Endothelial cell (in vitro differentiated cells): ENCODE results near the gene MCUR1. TPM values are rescaled to one million over a fixed set of nuclear protein-coding genes. Genes with fewer than 3 reads are reported as not detected.
"Not testable (repeated sequence)": the region's sequence is repeated elsewhere in the genome, so short reads cannot be mapped to it uniquely, and the experiment has no call there.

Experiments
- DNase-seq: peaks from one replicate; pipeline ENCODE4 v3.0.0; 2021; ENCODE audit warnings: low spot score
- H3K27ac Mint-ChIP-seq: one replicate; pipeline ENCODE4 v1.8.0; 2021; ENCODE audit warnings: mixed read lengths, inconsistent platforms; ENCODE audit not compliant: unreplicated experiment
- H3K27me3 Mint-ChIP-seq: one replicate; pipeline ENCODE4 v1.8.0; 2021; ENCODE audit warnings: mild to moderate bottlenecking, moderate library complexity, mixed read lengths, inconsistent platforms; ENCODE audit not compliant: unreplicated experiment
- H3K36me3 Mint-ChIP-seq: one replicate; pipeline ENCODE4 v1.8.0; 2021; ENCODE audit warnings: mild to moderate bottlenecking, low read depth, mixed read lengths, inconsistent platforms; ENCODE audit not compliant: unreplicated experiment
- H3K4me1 Mint-ChIP-seq: one replicate; pipeline ENCODE4 v1.8.0; 2021; ENCODE audit warnings: mild to moderate bottlenecking, mixed read lengths, inconsistent platforms; ENCODE audit not compliant: unreplicated experiment
- H3K4me3 Mint-ChIP-seq: one replicate; pipeline ENCODE4 v1.8.0; 2021; ENCODE audit warnings: mild to moderate bottlenecking, mixed read lengths, inconsistent platforms; ENCODE audit not compliant: unreplicated experiment
- H3K9me3 Mint-ChIP-seq: one replicate; pipeline ENCODE4 v1.8.0; 2021; ENCODE audit warnings: mixed read lengths, inconsistent platforms; ENCODE audit not compliant: unreplicated experiment
- CTCF ChIP-seq: fragments of 200-600 bp; sonication (generic); IDR thresholded peaks from one replicate; pipeline ENCODE4 v1.5.0; 2021; ENCODE audit warnings: antibody characterized with exemption; ENCODE audit not compliant: unreplicated experiment
- total RNA-seq: library from RNA; stranded (reverse); fragmentation: NEBNext Ultra II Directional; extraction: Animal tissue kit (Norgen Biotek cat#: 25700); gene quantifications from one replicate; pipeline ENCODE4 v1.2.1, GENCODE V29; 2021; ENCODE audit not compliant: unreplicated experiment

The MCUR1 gene
- total RNA-seq, 1 donor from 2014 or later = 39.7 TPM

- Mint-ChIP-seq H3K36me3 (no peaks in the 10 kb centered on the region), H3K27ac (no peak overlapping the region), H3K4me3 (no peak overlapping the region), H3K27me3 (no peaks in the 10 kb centered on the region), H3K9me3 (no peaks in the 10 kb centered on the region), H3K4me1 (no peaks in the 10 kb centered on the region)
- no peak for TF ChIP-seq CTCF
- no peak for DNase-seq
Observed at GRCh38 chr6:13776602-13777001, 37.8 kb downstream of the MCUR1 start.

GRCh38 chr6:13775466-13775865 lies 38.9 kb downstream of the MCUR1 start:
- not testable (repeated sequence) for H3K9me3 Mint-ChIP-seq, H3K27ac Mint-ChIP-seq, H3K27me3 Mint-ChIP-seq, H3K36me3 Mint-ChIP-seq, DNase-seq, H3K4me3 Mint-ChIP-seq, H3K4me1 Mint-ChIP-seq

- not testable (repeated sequence) for H3K36me3 Mint-ChIP-seq, H3K4me1 Mint-ChIP-seq, H3K9me3 Mint-ChIP-seq, H3K27ac Mint-ChIP-seq, H3K4me3 Mint-ChIP-seq, DNase-seq, H3K27me3 Mint-ChIP-seq
Observed at GRCh38 chr6:13772358-13773030, 41.9 kb downstream of the MCUR1 start.

- Mint-ChIP-seq H3K27ac (no peak overlapping the region), H3K36me3 (no peaks in the 10 kb centered on the region), H3K9me3 (no peaks in the 10 kb centered on the region), H3K4me1 (peaks cover 5% of the 10 kb centered on the region), H3K4me3 (no peak overlapping the region), H3K27me3 (peaks cover 8% of the 10 kb centered on the region)
- peak; percentile 11 for DNase-seq
- TF ChIP-seq CTCF = peak; percentile 50
Observed at GRCh38 chr6:13769655-13770053, 44.7 kb downstream of the MCUR1 start.

GRCh38 chr6:13769034-13769654 lies 45.2 kb downstream of the MCUR1 start:
- H3K4me3 Mint-ChIP-seq = no peak overlapping the region
- H3K9me3 Mint-ChIP-seq = no peaks in the 10 kb centered on the region
- H3K27me3 Mint-ChIP-seq = peaks cover 8% of the 10 kb centered on the region
- no peaks in the 10 kb centered on the region for H3K36me3 Mint-ChIP-seq
- peaks cover 5% of the 10 kb centered on the region for H3K4me1 Mint-ChIP-seq
- TF ChIP-seq CTCF = no peak
- no peak overlapping the region for H3K27ac Mint-ChIP-seq
- DNase-seq = no peak

GRCh38 chr6:13767121-13767808 lies 47.1 kb downstream of the MCUR1 start:
- Mint-ChIP-seq H3K4me1 (peaks cover 5% of the 10 kb centered on the region), H3K4me3 (no peak overlapping the region), H3K36me3 (no peaks in the 10 kb centered on the region), H3K27ac (no peak overlapping the region), H3K9me3 (no peaks in the 10 kb centered on the region), H3K27me3 (peaks cover 8% of the 10 kb centered on the region)
- no peak for DNase-seq
- TF ChIP-seq CTCF = no peak
